Fibroblast of skin of left quadriceps (primary cell): Measurements from ENCODE around the gene ADD1.

Experiments
- DNase-seq, 2 experiments: peaks; one replicate each; pipeline ENCODE4 v3.0.0-alpha.2; 2013; ENCODE audit warnings: low read depth in 2 of 2

The ADD1 gene, protein sequence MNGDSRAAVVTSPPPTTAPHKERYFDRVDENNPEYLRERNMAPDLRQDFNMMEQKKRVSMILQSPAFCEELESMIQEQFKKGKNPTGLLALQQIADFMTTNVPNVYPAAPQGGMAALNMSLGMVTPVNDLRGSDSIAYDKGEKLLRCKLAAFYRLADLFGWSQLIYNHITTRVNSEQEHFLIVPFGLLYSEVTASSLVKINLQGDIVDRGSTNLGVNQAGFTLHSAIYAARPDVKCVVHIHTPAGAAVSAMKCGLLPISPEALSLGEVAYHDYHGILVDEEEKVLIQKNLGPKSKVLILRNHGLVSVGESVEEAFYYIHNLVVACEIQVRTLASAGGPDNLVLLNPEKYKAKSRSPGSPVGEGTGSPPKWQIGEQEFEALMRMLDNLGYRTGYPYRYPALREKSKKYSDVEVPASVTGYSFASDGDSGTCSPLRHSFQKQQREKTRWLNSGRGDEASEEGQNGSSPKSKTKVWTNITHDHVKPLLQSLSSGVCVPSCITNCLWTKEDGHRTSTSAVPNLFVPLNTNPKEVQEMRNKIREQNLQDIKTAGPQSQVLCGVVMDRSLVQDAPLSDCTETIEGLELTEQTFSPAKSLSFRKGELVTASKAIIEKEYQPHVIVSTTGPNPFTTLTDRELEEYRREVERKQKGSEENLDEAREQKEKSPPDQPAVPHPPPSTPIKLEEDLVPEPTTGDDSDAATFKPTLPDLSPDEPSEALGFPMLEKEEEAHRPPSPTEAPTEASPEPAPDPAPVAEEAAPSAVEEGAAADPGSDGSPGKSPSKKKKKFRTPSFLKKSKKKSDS

DNA sequence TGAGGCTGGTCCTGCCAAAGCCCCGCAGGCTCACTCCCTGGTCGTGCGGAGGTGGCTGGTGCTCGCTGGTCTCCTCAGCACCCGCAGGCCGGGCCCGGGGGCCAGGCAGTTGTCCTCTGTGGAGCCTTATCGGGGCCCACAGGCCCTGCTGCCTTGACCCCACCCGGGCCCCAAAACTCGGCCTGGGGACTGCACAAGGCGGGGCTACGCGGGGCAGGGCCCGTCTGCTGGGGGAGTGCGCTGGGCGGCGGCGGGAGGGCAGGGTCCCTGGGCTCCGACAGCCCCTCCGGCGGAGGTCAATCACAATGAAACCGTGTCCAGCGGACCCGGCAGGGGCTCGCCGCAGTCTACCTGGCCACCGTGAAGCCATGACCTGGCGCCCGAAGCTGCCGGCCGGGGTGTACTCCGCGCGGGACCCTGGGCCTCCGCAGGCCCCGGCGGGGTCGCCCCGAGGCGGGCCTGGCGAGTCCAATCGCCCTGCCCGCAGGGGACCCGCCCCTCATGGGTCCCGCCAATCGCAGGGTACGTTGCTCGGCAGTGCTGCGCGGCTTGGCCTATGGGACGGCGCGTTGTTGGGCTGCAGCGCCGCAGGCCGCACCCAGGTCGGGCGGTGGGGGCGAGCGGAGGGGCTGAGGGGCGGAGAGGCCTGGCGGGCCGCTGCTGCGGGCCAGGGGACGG lies at the start of gene ADD1:
ADD1 (plus strand) TSS at position 582 of the 678 bp plus-strand sequence. CDS start 32,072 bp downstream, outside the sequence.
- DNase-seq: peak; percentile 77 to 78

DNA sequence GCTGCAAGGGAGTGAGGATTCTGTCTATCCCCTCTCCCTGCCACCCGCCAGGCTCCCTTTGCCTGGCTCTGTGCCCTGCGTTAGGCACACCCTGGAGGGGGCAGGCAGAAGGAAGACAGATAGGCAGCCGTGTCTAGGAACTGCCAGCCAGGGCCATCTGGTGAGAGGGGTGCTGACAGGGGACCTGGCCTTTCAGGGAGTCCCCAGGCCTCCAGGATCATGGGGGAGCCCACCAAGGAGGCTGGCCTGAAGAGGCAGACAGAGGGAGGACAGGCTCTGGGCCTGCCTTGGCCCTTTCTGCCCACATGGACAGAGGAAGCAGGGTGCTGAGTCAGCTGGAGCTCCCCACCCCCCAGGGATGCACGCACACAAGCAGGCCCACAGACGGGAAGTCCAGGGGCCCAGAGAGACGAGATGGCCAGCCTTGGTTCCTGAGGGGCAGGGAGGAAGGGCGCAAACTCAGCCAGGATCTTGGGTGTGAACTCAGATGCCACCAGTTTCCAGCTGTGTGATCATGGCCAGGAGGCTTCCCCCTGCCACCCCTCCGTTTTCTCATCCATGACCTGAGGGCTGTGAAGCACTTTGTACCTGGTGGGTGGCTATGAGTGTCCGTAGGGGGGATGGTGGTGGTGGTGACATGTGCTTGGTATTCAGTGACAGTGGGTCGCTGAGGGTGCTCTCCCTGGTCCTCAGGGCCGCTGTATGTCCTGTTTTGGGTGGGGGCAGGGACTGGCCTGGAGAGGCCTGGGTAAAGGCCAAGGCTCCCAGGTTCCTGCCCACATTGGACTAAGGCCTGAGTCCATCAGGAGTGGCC lies 49.0 kb upstream of the ADD1 start:
- no peak for DNase-seq

DNA sequence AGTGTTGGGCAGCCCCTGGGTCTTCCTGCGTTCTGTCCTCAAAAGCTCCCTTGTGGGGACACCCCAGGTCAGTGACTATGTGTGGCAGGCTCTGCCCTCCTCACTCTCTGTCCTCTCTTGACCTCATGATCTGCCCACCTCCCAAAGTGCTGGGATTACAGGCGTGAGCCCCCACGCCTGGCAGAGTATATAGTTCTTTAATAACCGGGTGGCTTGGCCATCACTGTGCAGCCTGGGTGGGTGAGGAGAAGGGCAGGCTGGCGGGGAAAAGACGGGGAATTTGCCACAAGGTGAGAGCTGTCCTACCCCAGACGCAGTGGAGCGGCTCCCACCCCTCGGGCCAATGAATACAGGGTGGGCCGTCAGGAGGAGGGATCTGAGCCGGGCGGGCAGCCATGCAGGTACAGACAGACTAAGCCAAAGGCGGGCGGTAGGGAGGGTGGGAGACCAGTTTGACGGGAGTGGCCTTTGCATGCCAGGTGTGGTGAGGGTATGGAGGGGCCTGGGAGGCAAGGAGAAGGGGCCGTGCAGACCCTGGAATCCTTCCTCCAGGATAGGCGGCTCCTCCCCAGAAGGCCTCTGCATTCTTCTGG lies 48.2 kb upstream of the ADD1 start:
- DNase-seq: no peak

DNA sequence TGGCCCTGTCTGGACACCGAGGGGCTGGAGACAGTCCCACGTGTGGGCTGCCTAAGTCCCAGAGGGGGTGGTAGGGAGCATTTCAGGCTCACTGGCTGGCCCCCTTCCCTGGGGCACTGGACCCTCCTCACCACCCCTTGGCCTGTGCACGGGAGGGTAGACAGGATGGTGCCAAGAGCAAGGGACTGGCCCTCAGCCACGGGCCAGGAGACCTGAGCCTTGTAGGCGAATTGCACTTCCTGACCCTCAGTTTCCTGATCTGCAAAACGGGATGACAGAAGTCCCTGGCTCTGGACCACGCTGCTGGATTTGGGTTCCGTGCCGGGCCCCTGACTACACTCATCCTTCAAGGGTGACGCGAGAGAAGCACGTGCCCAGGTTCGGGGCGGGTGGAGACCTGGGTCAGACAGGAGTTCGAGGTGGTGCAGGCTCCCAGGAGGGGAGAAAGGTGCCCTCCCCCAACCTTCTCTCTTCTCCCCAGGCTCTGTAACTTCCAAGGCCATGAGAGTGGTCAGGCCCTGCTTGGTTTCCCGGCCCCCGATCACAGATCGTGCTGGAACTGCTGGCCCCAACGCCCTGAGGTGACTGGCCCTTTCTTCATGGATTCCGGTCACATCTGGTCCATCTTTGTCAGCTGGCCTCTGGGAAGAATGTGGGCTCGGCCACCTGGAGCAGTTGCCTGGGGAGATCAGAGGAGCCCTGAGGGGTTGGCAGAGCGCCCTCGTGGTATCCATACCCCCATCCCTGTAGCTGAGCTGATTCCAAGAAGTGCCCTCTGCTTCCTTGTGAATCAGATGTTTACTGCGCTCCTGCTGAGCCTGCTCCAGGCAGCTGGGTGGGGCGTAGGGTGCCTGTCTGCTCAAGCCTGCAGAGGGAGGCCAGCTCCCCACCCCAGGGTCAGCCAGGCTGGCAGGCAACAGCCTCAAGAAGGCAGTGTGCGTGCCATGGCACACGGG lies 47.5 kb upstream of the ADD1 start:
- DNase-seq: no peak

DNA sequence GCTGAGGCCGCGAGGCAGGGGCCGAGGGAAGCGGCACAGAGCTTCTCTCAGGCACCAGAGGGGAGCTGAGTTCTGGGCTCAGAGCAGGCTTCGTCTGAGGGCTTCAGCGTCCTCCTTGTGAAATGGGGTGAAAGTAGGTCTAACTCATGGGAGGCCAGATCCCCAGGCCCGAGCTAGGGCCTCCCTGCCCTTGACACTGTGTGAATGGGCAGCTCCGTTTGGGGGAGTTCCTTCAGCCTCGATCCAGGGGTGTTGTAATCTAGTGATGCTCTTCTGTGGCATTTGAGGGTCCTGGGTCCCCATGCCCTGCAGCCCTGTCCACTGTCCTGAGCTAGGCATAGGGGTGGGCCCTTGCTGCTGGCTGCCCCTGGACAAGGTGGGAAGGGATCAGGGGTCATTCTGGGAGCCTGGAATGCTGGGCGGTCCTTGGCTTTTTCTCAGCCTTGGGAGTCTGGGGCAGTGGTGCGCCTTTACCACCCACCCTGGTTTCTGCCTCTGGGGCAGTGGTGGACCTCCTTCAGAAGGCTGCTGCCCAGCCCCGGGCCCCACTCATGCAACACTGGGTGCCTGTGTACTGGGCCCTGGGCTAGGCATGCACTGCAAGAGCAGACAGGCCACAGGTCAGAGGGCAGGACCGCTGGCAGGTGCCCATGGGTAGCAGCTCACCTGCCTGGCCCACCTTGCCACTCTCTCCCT lies 46.6 kb upstream of the ADD1 start:
- DNase-seq: no peak

DNA sequence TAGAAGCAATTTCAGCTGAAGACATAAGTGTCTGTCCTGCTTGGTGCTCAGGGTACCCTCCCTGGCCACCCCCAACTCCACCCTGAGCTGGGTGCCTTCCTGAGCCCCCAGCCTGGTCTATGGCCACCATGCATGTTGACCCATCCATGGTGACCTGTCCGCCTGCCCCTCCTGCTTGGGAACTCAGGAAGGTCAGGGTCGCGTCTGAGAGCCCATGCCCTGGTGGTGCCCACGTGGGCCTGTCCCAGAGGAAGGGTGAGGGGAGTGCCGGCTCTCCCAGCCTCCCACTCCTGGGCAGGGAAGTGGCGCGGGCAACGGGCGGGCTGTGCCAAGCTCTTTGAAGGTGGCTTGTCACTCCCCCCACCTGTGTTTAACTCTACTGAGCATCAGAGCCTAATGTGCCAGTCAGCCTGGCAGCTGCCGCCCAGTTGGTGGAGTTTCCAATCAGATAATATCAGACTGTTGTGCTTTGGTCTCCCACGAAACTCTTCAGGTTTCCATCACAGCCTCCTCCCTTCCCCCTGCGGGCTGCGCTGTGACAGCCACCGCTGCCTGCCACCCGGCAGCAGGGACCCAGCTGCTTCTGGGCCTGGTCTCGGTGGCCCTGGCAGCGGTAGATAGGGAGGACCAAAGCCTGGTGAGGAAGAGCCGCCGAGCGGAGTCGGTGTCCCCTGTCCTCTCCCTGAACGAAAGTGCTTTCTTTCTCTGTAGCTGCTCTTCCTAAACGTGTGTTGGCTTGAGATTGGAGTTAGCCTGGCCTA lies 45.9 kb upstream of the ADD1 start:
- DNase-seq: no peak

DNA sequence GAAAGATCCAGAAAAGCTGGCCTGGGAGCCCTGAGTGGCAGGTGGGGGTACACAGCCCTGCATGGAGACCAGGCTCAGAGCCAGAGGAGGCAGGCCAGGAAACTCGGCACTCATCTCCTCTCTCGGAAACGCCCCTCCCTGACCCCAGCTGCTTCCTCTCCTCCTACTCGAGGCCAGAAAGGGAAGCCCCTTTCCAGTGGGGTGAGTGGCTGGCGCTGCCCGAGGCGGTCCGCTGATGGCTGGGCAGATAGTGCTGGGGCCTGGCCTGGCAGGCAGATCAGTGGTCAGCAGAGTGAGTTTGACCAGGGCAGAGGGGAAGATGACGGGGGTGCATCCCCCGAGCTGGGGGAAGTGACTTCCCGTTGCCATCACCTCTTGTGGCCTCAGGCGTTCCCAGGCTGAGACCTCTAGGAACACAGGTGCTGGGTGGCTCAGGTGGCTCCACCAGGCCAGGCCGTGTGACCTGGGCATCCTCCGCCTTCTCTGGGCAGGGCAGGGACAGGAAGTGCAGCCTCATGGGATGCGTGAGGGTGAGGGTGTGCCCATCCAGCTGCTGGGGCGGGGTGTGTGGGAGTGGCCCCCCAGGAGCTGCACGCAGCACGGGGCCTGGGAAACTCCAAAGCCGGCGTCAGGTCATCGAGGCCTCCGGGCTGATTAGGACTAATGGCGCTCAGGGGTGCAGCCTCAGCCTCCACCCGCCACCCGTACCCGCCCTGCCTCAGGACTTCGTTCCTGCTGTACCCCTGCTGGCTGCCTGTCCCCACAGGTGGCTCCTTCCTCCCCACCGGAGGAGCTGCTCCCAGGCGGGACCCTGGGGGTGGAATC lies 45.0 kb upstream of the ADD1 start:
- DNase-seq: no peak

DNA sequence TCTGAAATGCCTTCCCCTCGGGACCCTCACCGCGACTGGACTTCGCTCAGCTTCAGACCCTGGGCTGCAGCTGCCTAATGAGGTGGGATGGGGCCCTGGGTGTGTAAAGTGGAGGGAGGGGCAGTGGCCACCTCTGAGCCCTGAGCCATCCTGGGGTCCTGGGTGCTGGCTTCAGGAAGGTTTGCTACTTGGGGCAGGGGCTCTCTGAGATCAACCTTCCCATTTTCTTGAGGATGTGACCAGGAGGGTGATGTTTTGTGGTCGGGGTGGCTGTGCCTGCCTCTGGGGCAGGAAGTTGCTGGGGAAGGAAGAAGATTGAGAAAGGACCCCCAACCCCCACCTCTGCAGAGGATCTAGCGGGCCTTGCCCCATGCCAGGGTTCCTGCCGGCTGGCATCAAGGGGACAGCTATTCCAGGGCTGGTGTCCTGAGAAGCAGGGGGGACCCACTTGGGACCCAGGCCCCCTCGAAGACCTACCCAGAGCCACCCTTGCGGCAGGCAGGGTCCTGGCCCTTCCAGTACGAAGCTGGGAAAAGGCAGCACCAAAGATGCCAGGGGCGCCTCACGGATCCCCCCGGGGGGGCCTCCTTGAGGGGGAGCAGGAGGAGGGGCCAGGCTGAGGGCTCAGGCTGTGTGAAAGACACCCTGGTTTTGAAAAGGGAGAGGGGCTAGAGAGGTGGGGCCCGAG lies 44.3 kb upstream of the ADD1 start:
- no peak for DNase-seq

DNA sequence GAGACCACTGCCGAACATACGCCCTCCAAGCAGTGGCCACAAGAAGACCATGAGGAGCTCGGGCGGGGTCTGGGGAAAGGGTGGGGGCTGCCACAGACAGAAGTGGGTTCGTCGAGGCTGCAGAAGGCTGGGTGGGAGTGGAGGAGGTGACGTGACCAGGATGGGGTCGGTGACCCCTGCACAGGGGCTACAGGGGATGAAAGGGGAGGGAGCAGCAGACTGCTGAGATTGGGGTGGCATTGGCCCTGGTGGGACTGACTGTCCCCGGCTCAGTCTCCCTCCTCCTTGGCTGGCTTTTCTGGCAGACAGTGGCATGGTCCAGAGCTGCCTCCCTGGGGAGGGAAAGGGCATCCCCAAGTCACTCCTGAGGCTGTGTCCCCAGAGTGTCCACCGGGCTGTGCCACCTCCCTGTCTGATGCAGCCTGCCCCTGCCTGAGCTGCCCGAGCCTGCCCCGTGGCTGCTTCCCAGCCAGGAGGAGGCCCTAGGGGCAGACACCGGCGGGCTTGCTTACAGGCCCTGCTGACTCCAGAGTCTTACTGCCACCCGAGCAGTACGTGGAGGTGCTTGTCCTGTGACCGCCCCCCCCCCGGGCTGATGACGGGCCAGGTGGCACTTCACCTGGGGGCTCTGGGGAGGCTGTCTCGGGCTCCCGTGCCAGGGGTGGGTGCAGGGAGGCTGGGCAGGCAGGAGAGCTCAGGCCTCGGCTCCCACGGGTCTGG lies 43.5 kb upstream of the ADD1 start:
- no peak for DNase-seq

DNA sequence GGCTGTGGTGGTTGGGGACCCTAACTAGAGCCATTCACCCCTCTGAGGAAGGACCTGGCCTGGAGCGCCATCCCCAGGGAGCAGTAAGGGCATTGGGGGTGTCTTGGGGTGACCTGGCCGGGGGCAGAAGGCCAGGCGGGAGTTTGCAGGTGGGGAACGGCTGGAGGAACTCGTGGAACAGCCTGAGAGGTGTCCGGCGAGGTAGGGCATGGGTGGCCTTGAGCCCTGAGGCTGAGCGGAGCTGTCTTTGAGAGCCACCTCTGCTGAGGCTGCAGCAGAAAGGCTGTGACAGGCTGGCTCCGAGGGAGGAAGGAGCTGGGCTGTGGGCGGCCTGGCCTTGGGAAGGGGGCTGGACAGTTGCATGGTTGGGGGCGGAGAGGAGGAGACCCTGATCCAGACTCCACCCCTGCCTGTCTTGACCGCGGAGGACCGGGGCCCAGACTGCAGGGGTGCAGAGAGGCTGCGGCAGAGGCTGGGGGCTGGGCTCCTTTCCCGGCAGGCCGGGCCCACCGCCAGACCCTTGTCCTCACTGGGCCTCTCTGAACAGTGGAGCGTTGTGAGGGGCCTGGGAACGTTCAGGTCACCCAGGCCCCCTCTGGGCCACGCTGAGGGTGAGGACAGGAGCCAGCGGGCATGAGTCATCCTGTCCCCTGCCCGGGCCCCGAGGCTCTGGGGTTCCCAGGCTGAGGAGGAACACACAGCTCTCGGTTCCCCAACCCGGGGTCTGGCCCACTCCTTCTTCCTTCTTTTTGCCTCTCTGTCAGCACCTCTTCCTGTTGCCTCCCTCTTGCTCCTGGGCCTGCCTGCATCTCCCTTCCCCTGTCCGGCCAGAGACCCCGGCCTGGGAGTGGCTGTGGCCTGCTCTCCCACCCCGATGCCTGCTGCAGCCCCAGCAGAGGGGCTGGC lies 42.7 kb upstream of the ADD1 start:
- DNase-seq: peak; percentile 14 to 27

DNA sequence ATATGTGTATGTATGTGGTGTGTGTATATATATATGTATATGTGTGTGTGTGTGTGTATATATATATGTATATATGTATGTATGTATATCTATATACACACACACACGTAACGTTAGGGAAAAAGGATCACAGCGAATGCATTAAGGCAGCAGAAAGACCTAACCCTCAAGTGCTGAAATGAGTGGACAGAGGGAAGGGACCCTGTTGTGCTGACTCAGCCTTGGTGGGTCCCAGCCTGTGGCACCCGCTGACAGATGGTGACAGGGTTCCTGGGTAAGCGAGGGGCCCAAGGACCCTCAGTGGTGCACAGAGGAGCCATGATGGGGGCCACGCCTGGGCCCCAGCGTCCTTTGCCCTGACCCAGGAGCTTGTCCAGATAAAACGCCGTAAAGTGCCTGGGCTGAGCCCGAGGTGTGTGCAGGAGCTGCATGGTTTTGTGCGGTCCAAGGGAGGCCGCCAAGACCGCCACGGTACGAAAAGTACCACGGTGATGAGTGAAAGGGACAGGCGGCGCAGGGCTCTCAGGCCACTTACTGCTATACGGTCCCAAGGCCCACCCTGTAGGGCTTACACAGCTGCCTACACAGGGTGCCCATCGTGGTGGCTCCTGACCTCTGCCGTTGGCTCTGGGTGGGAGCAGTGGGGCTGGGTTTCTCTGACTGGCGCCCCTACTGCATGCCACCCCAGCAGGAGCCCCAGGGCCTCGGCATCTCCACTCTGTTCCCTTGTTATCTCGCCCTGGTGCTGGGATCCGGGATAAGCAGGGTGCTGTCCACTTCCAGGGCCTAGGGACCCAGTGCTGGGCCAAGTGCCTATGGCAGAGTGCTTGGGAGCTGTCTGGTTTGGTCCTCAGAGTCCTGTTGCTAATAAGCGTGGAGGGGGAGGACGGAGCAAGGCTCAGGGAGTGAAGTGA lies 40.8 kb upstream of the ADD1 start:
- DNase-seq: no peak

DNA sequence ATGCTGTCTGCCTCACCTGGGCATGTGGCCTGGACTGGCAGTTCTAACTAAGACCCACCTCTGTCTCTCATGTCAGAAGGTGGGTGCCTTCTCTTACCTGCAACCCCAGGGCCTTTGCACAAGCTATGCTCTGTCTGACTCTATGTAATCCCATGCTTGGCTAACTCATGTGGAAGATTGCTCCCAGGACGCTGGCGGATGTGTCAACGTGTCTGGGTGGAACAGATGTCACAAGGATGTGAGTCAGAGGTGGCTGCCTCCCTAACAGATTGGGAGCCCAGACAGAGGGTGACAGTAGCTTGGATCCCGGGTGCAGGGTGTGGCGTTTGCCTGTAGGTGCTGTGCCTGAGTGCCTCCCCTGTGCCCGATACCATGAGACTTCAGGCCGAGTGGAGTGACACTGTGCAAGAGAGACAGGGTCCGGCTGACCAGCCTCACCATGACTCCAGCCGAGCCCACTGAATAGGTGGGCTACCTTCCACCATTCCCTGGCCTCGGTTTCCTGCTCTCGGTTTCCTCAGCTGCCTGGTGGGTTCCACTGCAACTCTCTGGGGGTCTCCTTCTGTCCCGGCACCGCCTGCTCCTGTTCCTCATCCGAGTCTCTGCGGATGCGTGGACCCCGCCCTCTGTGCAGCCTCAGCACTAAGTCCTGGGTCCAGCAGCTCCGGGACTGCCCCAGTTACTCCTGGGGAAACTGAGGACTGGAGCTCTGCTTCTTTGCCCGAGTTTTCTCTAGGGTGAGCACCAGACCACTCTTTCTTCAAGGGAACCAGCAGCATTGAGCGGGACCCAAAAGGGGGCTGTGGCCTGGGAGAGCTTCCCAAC lies 39.8 kb upstream of the ADD1 start:
- no peak for DNase-seq

DNA sequence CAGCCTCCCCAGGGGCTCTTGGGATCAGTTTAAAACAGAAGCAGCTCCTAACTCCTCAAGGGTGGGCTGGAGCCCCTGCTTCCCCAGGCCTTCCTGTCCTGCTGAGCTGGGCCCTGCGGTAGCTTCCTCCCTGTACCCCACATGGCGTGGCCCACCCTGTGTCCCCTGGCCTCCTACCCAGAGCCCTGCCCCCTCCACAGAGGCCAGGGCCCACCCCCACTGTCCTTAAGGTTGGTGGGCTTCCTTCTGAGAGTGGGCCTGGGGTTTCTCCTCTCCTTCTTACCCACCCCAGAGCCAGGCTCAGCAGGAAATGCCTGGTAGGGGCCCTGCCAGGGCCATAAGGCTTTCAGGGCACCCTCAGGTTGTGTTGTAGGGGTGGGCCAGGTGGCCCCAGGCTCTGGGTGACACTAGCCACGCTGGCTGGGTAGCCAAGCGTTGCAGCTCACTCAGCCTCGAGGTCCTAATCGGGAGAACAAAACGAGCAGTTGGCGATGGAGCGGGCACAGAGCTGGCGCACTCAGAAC lies 39.1 kb upstream of the ADD1 start:
- no peak for DNase-seq
